GM12878 (cell line): Measurements from ENCODE around the gene SLC2A4. TPM values are rescaled to one million over a fixed set of nuclear protein-coding genes. Genes with fewer than 3 reads are reported as not detected.

Source experiments
- ATAC-seq: fragments of 200-7000 bp; cut with Tn5 transposase; 3 replicates; pipeline ENCODE4 v1.9.1; 2020; ENCODE audit warnings: mild to moderate bottlenecking, moderate library complexity
- BruUV-seq: library from RNA; stranded (reverse); fragments of 400-500 nt; replicated peaks from 2 replicates; lab custom pipeline; 2021; lab: Mats Ljungman, UMichigan
- CTCF ChIA-PET: fragments of 300-600 bp; sonication (Branson Sonifier 250); formaldehyde crosslinking; extraction: SDS; loops from one replicate; lab custom pipeline; 2021; ENCODE audit warnings: inconsistent platforms; lab: Yijun Ruan, JAX
- POLR2A ChIA-PET: fragments of 350-600 bp; formaldehyde crosslinking; extraction: SDS; loops from one replicate; lab custom pipeline; 2021; ENCODE audit warnings: inconsistent platforms; lab: Charles Lee
- RAD21 ChIA-PET: fragments of 300-600 bp; sonication (Branson Sonifier 250); formaldehyde crosslinking; loops from one replicate; lab custom pipeline; 2023; ENCODE audit warnings: antibody characterized with exemption; ENCODE audit not compliant: unreplicated experiment; lab: Charles Lee
- SMC1A ChIA-PET: fragments of 300-600 bp; sonication (Branson Sonifier 250); formaldehyde crosslinking; loops from one replicate; lab custom pipeline; 2023; ENCODE audit not compliant: unreplicated experiment, uncharacterized antibody; lab: Charles Lee
- DNase-seq: peaks from one replicate; pipeline ENCODE4 v3.0.0-alpha.2; 2011; ENCODE audit warnings: low read depth, low spot score
- FAIRE-seq: peaks from 3 replicates; lab custom pipeline; 2011; peaks lifted over from hg19 to GRCh38; lab: Jason Lieb, UNC
- H2AFZ ChIP-seq: 2 replicates; pipeline ENCODE4 v1.6.0; 2011; ENCODE audit warnings: low read depth, low read length, control low read depth; ENCODE audit not compliant: control insufficient read depth
- H3K27ac ChIP-seq: 2 replicates; pipeline ENCODE4 v1.5.1; 2011; ENCODE audit warnings: control low read depth; ENCODE audit not compliant: control insufficient read depth, insufficient read depth
- H3K27me3 ChIP-seq, 2 experiments: replicated peaks in 1 of 2; 2 replicates each; pipeline versions ENCODE4 v1.6.0 to v1.6.1; 2011; ENCODE audit warnings: low read length in 1 of 2; ENCODE audit not compliant: control insufficient read depth in 2 of 2, insufficient read depth in 2 of 2
- H3K36me3 ChIP-seq, 2 experiments: 2 replicates each; pipeline ENCODE4 v1.5.1; 2011; ENCODE audit warnings: low read length in 1 of 2; ENCODE audit not compliant: control insufficient read depth in 2 of 2, insufficient read depth in 2 of 2
- H3K4me1 ChIP-seq: 2 replicates; pipeline ENCODE4 v1.6.1; 2011; ENCODE audit warnings: mild to moderate bottlenecking, low read length, moderate library complexity, mixed read lengths; ENCODE audit not compliant: control insufficient read depth, insufficient read depth
- H3K4me2 ChIP-seq: 2 replicates; pipeline ENCODE4 v1.6.0; 2011; ENCODE audit warnings: control low read depth; ENCODE audit not compliant: control insufficient read depth, insufficient read depth
- H3K4me3 ChIP-seq: fragments of 200-600 bp; sonication (generic); 2 replicates; pipeline ENCODE4 v1.5.1; 2016
- H3K79me2 ChIP-seq: 2 replicates; pipeline ENCODE4 v1.6.0; 2011; ENCODE audit warnings: low read length; ENCODE audit not compliant: control insufficient read depth, insufficient read depth
- H3K9ac ChIP-seq: 2 replicates; pipeline ENCODE4 v1.8.0; 2011; ENCODE audit warnings: low read length, control low read depth, mixed read lengths; ENCODE audit not compliant: control insufficient read depth, insufficient read depth
- H3K9me3 ChIP-seq: replicated peaks from 3 replicates; pipeline ENCODE4 v1.5.1; 2011; ENCODE audit warnings: mild to moderate bottlenecking, low read length; ENCODE audit not compliant: control insufficient read depth, insufficient read depth
- H4K20me1 ChIP-seq: 2 replicates; pipeline ENCODE4 v1.6.0; 2011; ENCODE audit not compliant: control insufficient read depth, insufficient read depth
- BRCA1 ChIP-seq: IDR thresholded peaks from 2 replicates; pipeline ENCODE4 v1.6.1; 2011; ENCODE audit warnings: low read depth, low read length, improper control_type of control experiment
- CHD2 ChIP-seq: IDR thresholded peaks from 2 replicates; pipeline ENCODE4 v1.6.1; 2011; ENCODE audit warnings: low read depth, low read length, improper control_type of control experiment, borderline replicate concordance
- CTCF ChIP-seq, 3 experiments: IDR thresholded peaks in 2 of 3; conservative IDR thresholded peaks in 1 of 3; 2 replicates each; pipeline ENCODE4 v1.5.1; 2011; ENCODE audit warnings: low read depth in 3 of 3, low read length in 3 of 3, mild to moderate bottlenecking in 3 of 3, control low read depth in 2 of 3, moderate library complexity in 2 of 3, inconsistent platforms in 1 of 3, mixed read lengths in 1 of 3; ENCODE audit not compliant: control insufficient read depth in 2 of 3, insufficient read depth in 1 of 3; ENCODE audit errors: extremely low read depth in 1 of 3
- ESRRA ChIP-seq: IDR thresholded peaks from 2 replicates; pipeline ENCODE4 v1.6.1; 2012; ENCODE audit warnings: mild to moderate bottlenecking, low read length, improper control_type of control experiment
- EZH2 ChIP-seq: IDR thresholded peaks from 2 replicates; pipeline ENCODE4 v1.6.1; 2012; ENCODE audit warnings: low read depth, mild to moderate bottlenecking, control low read depth, inconsistent platforms, low read length, borderline replicate concordance; ENCODE audit not compliant: control insufficient read depth
- IKZF1 ChIP-seq: fragments of 450-650 bp; conservative IDR thresholded peaks from 2 replicates; pipeline ENCODE4 v1.6.1; 2017; ENCODE audit warnings: antibody characterized with exemption, mild to moderate bottlenecking
- MEF2A ChIP-seq: IDR thresholded peaks from 2 replicates; pipeline ENCODE4 v1.6.1; 2011; ENCODE audit warnings: low read depth, mild to moderate bottlenecking, low read length, moderate library complexity; ENCODE audit not compliant: insufficient read depth
- MEF2B ChIP-seq: fragments of 450-650 bp; IDR thresholded peaks from 2 replicates; pipeline ENCODE4 v1.6.1; 2018; ENCODE audit warnings: mild to moderate bottlenecking, moderate library complexity; ENCODE audit not compliant: partially characterized antibody, poor library complexity, severe bottlenecking
- NFIC ChIP-seq: IDR thresholded peaks from 2 replicates; pipeline ENCODE4 v1.6.1; 2012; ENCODE audit warnings: low read depth, mild to moderate bottlenecking, inconsistent platforms, low read length, moderate library complexity
- NFXL1 ChIP-seq: fragments of 450-650 bp; IDR thresholded peaks from 2 replicates; pipeline ENCODE4 v1.6.1; 2017; ENCODE audit warnings: antibody characterized with exemption, mild to moderate bottlenecking, borderline replicate concordance
- PBX3 ChIP-seq: IDR thresholded peaks from 2 replicates; pipeline ENCODE4 v1.6.1; 2011; ENCODE audit warnings: mild to moderate bottlenecking, low read depth, low read length, moderate library complexity; ENCODE audit not compliant: insufficient replicate concordance
- POLR2AphosphoS2 ChIP-seq: IDR thresholded peaks from 2 replicates; pipeline ENCODE4 v1.6.1; 2011; ENCODE audit warnings: low read depth, mild to moderate bottlenecking, low read length, improper control_type of control experiment, moderate library complexity
- ZBTB4 ChIP-seq: fragments of 450-650 bp; formaldehyde crosslinking; IDR thresholded peaks from 2 replicates; pipeline ENCODE4 v1.4.0; 2022; ENCODE audit warnings: mild to moderate bottlenecking, moderate library complexity
- ZNF217 ChIP-seq: fragments of 450-650 bp; IDR thresholded peaks from 2 replicates; pipeline ENCODE4 v1.6.1; 2017; ENCODE audit warnings: antibody characterized with exemption, mild to moderate bottlenecking
- ZNF384 ChIP-seq: IDR thresholded peaks from 2 replicates; pipeline ENCODE4 v1.6.1; 2012; ENCODE audit warnings: low read depth, mild to moderate bottlenecking, low read length, improper control_type of control experiment, borderline replicate concordance
- WGBS: methylation state at CpG from one replicate; pipeline ENCODE4 v1.1.6; 2016; ENCODE audit warnings: low lambda C conversion rate; ENCODE audit not compliant: insufficient replicate concordance, insufficient coverage; ENCODE audit errors: missing lambda C conversion rate; 5-methylcytosine and 5-hydroxymethylcytosine counted together
- in situ Hi-C: fragments of 300-500 bp; cut with MboI; formaldehyde crosslinking; loops from 9 replicates; pipeline ENCODE4 v1.14.3; 2018; ENCODE audit warnings: mixed read lengths
- intact Hi-C: fragments of 100-400 bp; cut with micrococcal nuclease; formaldehyde crosslinking; loops from one replicate; pipeline ENCODE4 v1.14.2; 2022; ENCODE audit not compliant: unreplicated experiment
- polyA plus RNA-seq, 11 experiments: library from polyadenylated mRNA; depleted of rRNA in 4 of 11; unstranded in 6 of 11; stranded (reverse) in 5 of 11; fragments of >200 nt; fragmentation: Nextera tagmentation in 4 of 11; fragmentation: Illumina TruSeq in 1 of 11; extraction: Ambion mirVana in 4 of 11; extraction: Trizol in 1 of 11; gene quantifications; 1 replicate in 1 of 11; 2 replicates in 10 of 11; pipeline versions ENCODE4 v1.2.1 to v1.2.3, GENCODE V29; 2011 to 2016; ENCODE audit warnings: inconsistent platforms in 2 of 11, missing spikeins in 2 of 11, low read depth in 1 of 11
- total RNA-seq, 4 experiments: library from RNA; depleted of rRNA in 3 of 4; stranded (reverse); fragments of >200 nt in 3 of 4; fragmentation: Illumina TruSeq in 1 of 4; extraction: Trizol in 1 of 4; gene quantifications; 2 replicates each; pipeline versions ENCODE4 v1.2.1 to v1.2.3, GENCODE V29; 2013 to 2021

SLC2A4 gene
- total and polyA plus RNA-seq, 10 of the 15 experiments (the other 5 are each of a cell fraction or from before 2014, with no cell fraction given), result 0.03 to 0.23 (median 0.04) TPM; not detected in 4

- no TSS peak for BruUV-seq
- Histone ChIP-seq H3K4me1 (peaks cover 16% of the 10 kb centered on the region), H3K36me3 (peaks cover 10 to 19% of the 10 kb centered on the region in 2 experiments; a peak in 3 of 4 replicates), H3K9ac (peak overlapping the region; percentile 93), H3K27me3 (no peaks in the 10 kb centered on the region), H3K9me3 (no peaks in the 10 kb centered on the region), H2AFZ (peak overlapping the region; percentile 70), H4K20me1 (no peaks in the 10 kb centered on the region), H3K4me3 (peak overlapping the region; percentile 83), H3K4me2 (peak overlapping the region; percentile 88), H3K79me2 (peaks cover 43% of the 10 kb centered on the region), H3K27ac (peak overlapping the region; percentile 67)
- intact Hi-C loops, result loop anchor here (1.0 to 5.0 kb wide), 2 partner anchors 7 to 64 kb away; partner anchors contain the start of gene EIF5A
- FAIRE-seq (peak; percentile 93), DNase-seq (peak; percentile 81), ATAC-seq (peak; percentile 56)
- ChIA-PET CTCF (interaction anchor here (0.7 to 6.0 kb wide), 3 partner anchors 10 to 197 kb away, joined by 3 to 70 read pairs (median 6); partner anchors contain the start of genes ACADVL and DLG4), SMC1A (interaction anchor here (1.0 to 4.3 kb wide), 5 partner anchors 8 to 94 kb away, joined by 3 to 34 read pairs (median 5); partner anchors contain the start of genes ACADVL, ACAP1, CTDNEP1 and DLG4), RAD21 (interaction anchor here (1.0 to 6.3 kb wide), 6 partner anchors 8 to 109 kb away, joined by 3 to 51 read pairs (median 6); partner anchors contain the start of genes ACADVL, ACAP1, CTDNEP1 and DLG4), POLR2A (interaction anchor here (0.9 to 7.3 kb wide), 7 partner anchors 7 to 204 kb away, joined by 3 to 99 read pairs (median 8); partner anchors contain the start of genes ACADVL, CTDNEP1, DLG4 and DVL2)
- 9% methylated on average over 49 of the region's 49 CpGs for WGBS
- in situ Hi-C loops, result no loop called here
- TF ChIP-seq NFIC (peak; percentile 80; the same call in 1 of the 2 replicates), ESRRA (no peak), CTCF (IDR thresholded peaks at IDR 0.05 in 2 of 3, conservative IDR thresholded peaks at IDR 0.05 in 1 of 3; ENCODE audit: control insufficient read depth in 2 of 3, extremely low read depth in 1 of 3, insufficient read depth in 1 of 3, low read depth in 3 of 3, low read length in 3 of 3) (peak in 1 of 3 experiments; percentile 10; a peak in 1 of 6 replicates), POLR2AphosphoS2 (peak; percentile 97), PBX3 (peak; percentile 84), CHD2 (peak; percentile 96), IKZF1 (peak; percentile 62), EZH2 (no peak), NFXL1 (no peak), ZNF217 (peak; percentile 74), MEF2B (peak; percentile 64), ZBTB4 (no peak), BRCA1 (no peak), ZNF384 (no peak), MEF2A (peak; percentile 44; the same call in 1 of the 2 replicates)
Observed at GRCh38 chr17:7242717-7243452, 38.6 kb upstream of the SLC2A4 start.
